Suppressor macrophage treated with lipopolysaccharide for 4 hours (primary cell): ENCODE measurements around the gene STRN3.
"Not testable (repeated sequence)": the region's sequence is repeated elsewhere in the genome, so short reads cannot be mapped to it uniquely, and the experiment has no call there.

Source experiments
- DNase-seq: peaks from one replicate; pipeline ENCODE4 v3.0.0-alpha.2; 2020

Gene STRN3, protein sequence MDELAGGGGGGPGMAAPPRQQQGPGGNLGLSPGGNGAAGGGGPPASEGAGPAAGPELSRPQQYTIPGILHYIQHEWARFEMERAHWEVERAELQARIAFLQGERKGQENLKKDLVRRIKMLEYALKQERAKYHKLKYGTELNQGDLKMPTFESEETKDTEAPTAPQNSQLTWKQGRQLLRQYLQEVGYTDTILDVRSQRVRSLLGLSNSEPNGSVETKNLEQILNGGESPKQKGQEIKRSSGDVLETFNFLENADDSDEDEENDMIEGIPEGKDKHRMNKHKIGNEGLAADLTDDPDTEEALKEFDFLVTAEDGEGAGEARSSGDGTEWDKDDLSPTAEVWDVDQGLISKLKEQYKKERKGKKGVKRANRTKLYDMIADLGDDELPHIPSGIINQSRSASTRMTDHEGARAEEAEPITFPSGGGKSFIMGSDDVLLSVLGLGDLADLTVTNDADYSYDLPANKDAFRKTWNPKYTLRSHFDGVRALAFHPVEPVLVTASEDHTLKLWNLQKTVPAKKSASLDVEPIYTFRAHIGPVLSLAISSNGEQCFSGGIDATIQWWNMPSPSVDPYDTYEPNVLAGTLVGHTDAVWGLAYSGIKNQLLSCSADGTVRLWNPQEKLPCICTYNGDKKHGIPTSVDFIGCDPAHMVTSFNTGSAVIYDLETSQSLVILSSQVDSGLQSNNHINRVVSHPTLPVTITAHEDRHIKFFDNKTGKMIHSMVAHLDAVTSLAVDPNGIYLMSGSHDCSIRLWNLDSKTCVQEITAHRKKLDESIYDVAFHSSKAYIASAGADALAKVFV

DNA sequence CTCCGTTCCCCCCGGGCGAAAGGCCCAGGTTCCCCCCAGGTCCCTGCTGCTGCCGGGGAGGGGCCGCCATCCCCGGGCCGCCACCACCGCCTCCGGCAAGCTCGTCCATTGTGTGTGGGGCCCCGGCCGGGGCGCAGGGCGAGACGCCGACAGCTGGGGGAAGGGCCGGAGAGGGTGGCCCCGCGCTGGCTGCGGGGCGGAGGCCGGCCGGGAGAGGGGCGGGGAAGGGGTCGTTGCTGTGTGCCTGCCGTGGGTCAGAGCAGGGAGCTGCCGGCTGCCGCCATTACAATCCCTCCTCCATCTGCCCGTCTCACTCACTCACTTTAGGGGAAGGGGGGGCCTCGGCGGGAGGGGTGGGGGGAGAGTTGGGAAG lies at the start of gene STRN3:
Gene STRN3, minus strand, starts transcription at position 303 of the 373 bp plus-strand sequence. Its CDS starts 194 bp downstream, at position 109.
- DNase-seq: no peak

DNA sequence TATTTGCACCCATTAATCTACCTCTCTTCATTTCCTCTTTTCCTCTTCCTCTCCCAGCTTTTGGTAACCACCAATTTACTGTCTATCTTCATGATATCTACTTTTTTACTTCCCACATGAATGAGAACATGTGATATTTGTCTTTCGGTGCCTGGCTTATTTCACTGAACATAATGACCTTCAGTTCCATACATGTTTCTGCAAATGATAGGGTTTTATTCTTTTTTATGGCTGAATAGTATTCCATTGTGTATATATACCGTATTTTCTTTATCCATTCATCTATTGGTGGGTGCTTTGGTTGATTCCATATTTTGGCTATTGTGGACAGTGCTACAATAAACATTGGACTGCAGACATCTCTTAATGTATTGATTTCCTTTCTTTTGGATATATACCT lies 49.0 kb upstream of the STRN3 start:
- no peak for DNase-seq

DNA sequence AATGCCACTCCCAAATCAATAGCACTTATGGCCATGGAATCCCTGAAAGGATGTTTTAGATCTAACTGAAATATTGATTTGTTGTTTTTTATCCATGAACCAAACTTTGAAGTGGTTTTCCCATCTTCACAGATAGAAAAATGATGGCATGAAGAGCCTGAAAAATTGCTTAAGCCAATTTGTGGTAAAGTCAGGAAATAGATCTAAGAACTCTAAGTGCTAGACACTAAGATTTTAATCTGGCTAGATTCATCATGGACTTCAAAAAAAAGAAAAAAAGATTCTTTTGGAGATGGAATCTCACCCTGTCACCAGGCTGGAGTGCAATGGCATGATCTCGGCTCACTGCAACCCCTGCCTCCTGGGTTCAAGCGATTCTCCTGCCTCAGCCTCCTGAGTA lies 45.0 kb upstream of the STRN3 start:
- no peak for DNase-seq

DNA sequence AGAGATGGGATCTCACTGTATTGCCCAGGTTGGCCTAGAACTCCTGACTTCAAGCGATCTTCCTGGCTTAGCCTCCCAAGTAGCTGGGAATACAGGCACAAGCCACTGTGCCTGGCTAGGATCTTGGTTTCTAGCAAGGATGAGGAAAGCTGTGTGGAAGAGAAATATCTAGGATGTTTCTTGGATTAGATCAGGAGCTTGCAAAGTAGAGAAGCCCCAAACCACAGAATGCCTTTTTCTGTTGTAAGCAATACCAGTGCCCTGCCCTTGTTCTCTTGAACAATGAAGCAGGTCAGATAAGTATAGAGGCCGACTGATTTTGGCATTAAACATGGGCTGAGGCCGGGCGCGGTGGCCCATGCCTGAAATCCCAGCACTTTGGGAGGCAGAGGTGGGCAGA lies 44.3 kb upstream of the STRN3 start:
- DNase-seq: no peak

DNA sequence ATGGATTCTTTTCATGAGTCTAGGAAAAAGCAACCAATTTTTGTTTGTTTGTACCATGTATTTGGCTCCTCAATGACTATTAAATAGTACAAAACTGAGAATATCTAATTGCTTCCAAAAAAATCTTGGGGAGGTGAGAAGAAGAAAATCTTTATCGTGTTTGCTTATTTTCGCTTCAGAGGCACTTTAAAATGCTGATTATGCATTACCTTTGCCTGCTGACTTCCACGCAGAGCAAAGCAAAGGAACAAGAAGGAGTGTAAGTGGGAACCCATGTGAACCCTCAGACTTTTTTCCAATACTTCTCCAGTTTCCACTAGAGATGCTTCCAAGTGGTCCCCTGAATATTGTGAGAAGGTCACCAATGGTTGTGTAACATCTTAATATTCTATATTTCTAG lies 43.2 kb upstream of the STRN3 start:
- no peak for DNase-seq

DNA sequence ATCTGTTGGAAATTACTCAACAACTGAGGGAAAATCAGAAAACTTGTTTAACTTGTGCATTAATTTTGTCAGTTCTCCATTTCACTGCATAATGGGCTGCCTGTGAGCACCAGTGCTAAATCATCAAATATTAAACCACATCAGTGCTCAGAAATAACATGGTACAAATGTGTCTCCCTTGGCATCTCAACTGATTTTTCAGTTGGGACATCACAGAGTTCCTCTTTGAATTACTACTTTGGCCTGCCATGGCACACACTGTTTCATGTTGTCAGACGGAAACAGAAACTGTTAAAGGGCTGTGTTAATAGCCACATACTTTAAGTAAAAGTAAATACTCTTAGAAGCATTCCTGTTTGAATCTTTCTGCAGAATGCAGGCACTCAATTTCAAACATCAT lies 42.1 kb upstream of the STRN3 start:
- DNase-seq: peak; percentile 91

DNA sequence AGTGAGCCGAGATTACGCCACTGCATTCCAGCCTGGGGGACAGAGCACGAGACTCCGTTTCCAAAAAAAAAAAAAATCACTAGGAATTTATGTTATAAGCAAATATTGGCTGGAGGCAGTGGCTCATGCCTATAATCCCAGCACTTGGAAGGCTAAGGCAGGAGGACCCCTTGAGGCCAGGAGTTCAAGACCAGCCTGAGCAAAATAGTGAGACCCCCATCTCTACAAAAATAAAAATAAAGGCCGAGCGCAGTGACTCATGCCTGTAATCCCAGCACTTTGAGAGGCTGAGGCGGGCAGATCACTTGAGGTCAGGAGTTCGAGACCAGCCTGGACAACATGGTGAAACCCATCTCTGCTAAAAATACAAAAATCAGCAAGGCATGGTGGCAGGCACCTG lies 36.7 kb upstream of the STRN3 start:
- not testable (repeated sequence) for DNase-seq

DNA sequence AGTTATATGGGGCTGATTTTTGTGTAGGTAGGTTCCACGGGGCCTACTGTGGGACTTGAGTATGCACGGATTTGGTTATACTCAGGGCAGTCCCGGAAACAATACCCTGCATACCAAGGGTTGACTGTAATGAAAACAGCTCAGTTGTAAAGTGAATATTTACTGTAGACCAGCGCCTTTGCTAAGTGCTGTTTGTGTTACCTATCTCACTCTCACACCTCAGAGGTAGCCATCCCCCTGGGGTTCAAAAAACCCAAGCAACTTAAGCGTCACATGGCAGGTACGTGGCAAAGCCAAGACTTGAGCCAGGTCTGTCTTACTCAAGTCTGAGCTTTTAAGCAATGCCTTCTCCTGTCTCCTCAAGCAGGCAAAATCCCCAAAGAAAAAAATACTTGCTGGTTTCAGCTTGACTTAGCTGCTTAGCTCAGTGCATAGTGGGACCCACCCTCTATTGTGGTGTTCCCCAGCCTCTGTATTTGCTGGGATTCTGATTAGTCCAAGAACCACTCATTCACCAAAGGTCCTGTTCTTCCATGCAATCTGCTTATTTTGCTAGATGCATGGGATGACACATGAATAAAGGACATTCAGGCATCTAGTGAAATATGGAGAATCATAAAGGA lies 34.2 kb upstream of the STRN3 start:
- peak; percentile 10 for DNase-seq

DNA sequence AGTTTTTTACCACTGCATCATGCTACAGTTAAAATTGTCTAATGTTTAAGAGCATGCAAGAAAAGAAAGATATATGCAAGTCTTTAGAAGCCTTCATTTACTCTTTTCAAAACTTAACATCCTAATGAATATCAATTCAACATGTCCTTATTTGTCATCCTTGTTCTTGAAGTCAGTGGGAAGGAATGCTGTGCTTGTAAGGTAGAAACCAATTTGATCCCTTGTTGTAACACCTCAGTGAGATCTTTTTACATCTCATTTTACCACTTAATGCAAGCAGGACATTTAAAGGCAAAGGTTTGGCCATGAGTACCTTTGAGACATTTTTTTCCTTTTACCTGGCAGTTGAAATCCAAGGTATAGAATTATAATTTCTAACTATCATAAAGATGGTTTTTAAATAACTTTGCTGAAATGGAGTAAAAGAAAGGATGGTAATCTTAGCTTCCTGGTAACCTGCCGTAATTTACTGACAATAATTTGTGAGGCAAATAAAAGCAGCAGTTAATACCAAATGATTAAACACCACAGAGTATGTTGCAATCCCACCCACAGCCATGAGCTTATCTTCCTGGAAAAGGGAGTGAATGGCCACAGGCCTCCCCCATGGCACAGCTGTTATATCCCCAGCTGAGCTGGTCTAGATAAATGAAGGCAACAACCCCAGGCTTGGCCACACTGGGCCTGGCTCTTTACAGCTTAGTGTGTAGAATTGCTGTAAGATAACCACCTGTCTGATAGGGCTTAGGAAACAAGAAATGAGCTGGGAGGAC lies 33.2 kb upstream of the STRN3 start:
- peak; percentile 87 for DNase-seq

DNA sequence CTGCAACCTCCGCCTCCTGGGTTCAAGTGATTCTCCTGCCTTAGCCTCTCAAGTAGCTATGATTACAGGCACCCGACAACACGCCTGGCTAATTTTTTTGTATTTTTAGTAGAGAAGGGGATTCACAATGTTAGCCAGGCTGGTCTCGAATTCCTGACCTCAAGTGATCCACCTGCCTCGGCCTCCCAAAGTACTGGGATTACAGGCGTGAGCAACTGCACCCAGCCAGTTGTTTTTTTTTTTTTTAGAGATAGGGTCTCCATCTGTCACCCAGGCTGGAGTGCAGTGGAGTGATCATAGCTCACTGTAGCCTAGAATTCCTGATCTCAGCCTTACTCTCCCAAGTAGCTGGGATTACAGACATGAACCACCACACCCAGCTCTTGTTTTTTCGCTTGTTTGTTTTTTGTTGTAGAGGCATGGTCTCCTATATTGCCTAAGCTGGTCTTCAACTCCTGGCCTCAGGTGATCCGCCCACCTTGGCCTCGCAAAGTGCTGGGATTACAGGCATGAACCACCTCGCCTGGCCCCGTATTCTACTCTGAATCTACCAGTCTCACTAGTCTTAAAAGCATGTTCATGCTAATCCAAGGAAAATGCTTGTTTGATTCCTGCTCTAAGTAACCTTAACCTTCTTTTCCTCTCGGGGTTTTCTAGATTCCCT lies 31.7 kb upstream of the STRN3 start:
- no peak for DNase-seq

DNA sequence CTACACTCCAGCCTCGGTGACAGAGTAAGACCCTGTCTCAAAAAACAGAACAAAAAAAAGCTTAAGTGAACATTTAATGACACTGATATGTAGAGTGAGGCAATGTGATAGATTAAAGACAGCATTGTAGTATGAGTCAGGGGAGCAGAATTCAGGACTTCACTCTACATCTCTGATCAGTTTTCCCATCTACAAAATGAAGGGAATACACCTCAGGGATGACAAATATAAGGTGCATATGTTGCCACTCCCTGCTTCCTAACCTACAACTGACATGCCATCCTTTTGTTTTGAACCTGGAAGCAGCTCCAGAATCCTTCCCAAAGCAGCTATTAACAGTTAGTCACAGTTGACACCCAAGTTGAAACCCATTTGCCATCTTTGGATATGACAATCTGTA lies 30.9 kb upstream of the STRN3 start:
- no peak for DNase-seq

DNA sequence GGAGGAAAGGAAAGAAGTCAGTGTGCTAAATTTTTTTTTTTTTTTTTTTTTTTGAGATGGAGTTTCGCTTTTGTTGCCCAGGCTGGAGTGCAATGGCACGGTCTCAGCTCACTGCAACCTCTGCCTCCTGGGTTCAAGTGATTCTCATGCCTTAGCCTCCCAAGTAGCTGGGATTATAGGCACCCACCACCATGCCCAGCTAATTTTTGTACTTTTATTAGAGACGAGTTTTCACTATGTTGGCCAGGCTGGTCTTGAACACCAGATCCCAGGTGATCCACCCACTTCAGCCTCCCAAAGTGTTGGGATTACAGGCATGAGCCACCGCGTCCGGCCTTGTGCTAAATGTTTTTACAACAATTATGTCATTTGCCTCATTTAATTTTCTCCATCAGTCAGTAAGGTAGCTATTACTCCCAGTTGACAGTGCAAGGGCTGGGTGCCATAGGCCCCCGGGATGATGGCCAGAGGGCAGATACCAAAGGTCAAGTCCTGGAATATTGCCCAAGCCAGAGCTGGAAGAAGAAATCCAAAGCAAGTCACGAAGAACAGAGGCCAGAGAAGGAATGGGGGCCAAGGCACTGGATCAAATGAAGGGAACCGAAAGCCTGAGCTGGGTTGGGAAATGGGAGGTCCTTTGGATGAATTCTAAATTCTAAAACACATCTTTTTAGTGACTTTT lies 26.9 kb upstream of the STRN3 start:
- DNase-seq: not testable (repeated sequence)

DNA sequence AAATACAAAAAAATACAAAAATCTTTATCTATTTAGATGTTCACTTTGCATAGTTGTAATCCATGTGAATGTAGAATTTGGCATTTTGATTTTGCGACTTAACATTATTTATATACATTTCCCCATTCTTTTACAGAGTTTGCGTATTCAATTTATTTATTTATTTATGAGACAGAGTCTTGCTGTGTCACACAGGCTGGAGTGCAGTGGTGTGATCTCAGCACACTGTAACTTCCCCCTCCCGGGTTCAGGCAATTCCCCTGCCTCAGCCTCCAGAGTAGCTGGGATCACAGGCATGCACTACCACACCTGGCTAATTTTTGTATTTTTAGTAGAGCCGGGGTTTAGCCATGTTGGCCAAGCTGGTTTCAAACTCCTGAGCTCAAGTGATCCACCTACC lies 25.3 kb upstream of the STRN3 start:
- peak; percentile 56 for DNase-seq

DNA sequence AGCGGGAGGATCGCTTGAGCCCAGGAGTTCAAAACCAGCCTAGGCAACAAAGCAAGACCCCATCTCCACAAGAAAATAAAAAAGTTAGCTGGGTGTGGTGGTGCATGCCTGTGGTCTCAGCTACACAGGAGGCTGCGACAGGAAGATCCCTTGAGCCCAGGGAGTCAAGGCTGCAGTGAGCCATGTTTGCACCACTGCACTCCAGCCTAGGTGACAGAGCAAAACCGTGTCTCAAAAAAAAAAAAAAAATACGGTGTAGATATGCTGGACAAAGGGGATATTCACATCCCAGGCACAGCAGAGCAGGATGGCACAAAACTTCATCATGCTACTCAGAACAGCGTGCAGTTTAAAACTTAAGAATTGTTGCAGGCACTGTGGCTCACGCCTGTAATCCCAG lies 24.8 kb upstream of the STRN3 start:
- no peak for DNase-seq

DNA sequence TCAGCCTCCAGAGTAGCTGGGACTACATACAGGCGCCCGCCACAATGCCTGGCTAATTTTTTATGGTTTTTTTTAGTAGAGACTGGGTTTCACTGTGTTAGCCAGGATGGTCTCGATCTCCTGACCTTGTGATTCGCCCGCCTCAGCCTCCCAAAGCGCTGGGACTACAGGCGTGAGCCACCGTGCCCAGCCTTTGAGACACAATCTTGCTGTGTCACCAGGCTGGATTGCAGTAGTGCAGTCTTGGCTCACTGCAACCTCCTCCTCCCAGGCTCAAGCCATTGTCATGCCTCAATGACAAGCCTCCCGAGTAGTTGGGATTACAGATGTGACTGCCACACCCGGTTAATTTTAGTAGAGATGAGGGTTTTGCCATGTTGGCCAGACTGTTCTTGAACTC lies 21.3 kb upstream of the STRN3 start:
- peak; percentile 53 for DNase-seq

DNA sequence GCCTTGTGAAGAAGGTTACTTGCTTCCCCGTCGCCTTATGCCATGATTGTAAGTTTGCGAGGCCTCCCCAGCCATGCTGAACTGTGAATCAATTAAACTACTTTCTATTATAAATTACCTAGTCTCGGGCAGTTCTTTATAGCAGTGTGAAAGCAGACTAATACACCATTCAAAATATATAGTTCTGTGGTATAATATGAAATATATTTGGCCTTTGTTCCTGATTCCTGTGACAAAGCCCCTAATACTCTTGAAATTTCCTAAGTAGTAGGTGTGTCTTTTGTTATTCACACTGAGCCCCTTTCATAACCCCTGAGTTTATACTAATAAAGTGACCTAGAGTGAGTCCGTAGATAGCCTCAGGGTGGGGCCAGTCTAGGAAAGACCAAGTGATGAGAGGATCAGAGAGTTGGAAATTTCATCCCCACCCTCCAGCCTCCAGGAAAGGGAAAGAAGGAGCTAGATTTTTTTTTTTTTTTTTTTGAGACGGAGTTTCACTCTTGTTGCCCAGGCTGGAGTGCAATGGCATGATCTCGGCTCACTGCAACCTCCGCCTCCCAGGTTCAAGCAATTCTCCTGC lies 19.4 kb upstream of the STRN3 start:
- no peak for DNase-seq

DNA sequence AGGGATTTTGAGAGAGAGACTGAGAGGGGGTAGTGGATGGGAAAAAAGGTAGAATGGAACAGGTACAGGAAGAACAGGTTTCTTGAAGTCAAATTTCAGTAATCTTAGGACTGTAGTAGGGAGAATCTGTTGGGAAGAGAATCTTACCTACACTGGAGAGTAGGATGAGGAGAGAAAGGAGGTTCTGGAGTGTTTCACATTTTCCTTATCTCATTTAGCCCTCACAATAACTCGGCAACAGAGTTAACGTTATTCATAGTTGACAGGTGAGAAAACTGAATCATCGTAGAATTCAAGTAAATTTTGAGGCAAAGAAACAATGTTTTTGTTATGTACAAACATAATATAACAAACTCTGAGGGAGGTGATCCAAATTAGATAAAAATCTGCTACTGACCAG lies 17.2 kb upstream of the STRN3 start:
- no peak for DNase-seq

DNA sequence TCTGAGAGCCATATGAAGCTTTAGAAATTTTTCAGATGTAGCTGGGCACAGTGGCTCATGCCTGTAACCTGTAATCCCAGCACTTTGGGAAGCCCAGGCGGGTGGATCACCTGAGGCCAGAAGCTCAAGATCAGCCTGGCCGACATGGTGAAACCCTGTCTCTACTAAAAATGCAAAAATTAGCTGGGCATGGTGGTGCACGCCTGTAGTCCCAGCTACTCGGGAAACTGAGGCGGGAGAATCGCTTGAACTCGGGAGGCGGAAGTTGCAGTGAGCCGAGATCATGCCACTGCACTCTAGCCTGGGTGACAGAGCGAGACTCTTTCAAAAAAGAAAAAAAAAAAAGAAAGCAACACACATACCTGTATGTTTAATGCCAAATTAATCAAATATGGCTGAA lies 16.7 kb upstream of the STRN3 start:
- DNase-seq: not testable (repeated sequence)

DNA sequence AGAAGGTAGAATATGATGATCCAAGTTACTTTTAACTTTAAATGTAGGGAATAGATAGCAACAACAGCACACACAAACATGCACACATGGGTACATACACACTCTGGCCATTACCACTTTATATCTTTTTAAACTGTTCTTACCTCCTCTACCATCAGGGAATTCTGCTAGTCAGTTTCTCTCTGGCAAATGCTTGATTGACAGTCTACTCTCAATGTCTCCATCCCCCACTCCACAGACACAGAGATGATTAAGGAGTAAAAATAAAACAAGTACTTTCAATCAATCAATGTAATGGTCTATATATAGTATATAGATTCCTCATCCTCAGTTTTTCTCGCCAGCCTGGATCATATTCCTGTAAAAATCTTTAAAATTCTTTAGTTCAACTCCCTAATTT lies 16.1 kb upstream of the STRN3 start:
- DNase-seq: no peak

DNA sequence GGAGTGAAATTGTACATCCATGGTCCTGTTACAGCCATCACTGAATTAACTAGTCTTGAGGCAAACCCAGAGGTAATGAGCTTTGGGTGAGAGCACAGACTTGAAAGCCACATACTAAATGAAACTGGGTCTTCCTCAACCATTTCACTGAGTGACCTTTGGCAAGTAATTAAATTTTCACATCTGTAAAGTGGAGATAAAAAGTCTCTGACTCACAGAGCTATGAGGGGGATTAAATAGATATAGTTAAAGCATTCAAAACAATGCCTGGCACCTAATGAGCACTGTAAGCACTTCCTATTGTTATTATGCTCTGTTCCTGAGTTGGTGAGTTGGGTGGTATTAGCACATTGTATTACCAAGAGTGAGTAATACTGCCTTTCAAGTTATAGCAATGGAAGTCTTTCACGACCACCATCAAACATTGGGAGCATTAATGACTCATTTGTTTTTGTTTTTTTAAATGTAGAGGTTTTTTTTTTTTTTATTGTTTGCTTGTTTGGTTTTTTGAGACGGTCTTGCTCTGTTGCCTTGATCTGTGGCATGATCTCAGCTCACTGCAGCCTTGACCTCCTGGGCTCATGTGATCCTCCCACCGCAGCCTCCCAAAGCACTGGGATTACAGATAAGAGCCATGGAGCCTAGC lies 12.5 kb upstream of the STRN3 start:
- DNase-seq: peak; percentile 36

DNA sequence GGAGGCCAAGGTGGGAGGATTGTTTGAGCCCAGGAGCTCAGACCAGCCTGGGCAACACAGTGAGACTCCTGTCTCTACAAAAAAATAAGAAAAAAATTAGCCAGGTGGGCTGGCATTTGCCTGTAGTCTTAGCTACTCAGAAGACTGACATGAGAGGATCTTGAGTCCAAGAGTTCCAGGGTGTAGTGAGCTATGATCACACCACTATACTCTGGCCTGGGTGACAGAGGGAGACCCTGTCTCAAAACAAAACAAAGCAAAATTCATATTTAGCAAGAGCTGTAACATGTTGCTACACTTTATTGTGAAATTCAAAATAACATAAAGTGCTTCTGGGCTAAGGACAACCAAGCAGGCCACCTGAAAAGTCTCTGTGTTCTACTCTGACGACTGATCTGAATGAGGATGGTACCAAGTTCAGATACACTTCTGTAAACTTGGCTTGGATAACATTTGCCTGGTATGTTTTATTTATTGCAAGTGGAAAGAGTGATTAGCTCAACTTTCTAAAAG lies 11.6 kb upstream of the STRN3 start:
- DNase-seq: peak; percentile 28
